Measurements from ENCODE around the gene ATF6B. TPM values are rescaled to one million over a fixed set of nuclear protein-coding genes. Genes with fewer than 3 reads are reported as not detected.

Gene ATF6B
- total and polyA plus RNA-seq, 2 of the 8 experiments (the other 6 are each of a cell fraction or from before 2014, with no cell fraction given) = 38.1 to 42.2 TPM

GRCh38 chr6:32139590-32139989 lies 11.5 kb upstream of the ATF6B start:
- no peaks in the 10 kb centered on the region for H3K9me3 ChIP-seq (ENCODE audit: insufficient read depth in 2 of 2, low read depth in 1 of 2, low read length in 1 of 2)
- H2BK120ac ChIP-seq (replicated peaks; ENCODE audit: low read depth, low read length) = no peak overlapping the region
- no peak overlapping the region for H4K5ac ChIP-seq (ENCODE audit: insufficient read length, low read depth, low read length)
- H3K79me1 ChIP-seq (ENCODE audit: low read depth, low read length) = no peaks in the 10 kb centered on the region
- no peaks in the 10 kb centered on the region for H3K23me2 ChIP-seq (ENCODE audit: low read depth, low read length)
- H2BK20ac ChIP-seq (ENCODE audit: low read length) = no peak overlapping the region
- H3K27me3 ChIP-seq (replicated peaks in 1 of 4; ENCODE audit: control insufficient read depth in 3 of 4, extremely low read depth in 1 of 4, insufficient read depth in 3 of 4, low read length in 3 of 4) = no peaks in the 10 kb centered on the region
- H3K14ac ChIP-seq (ENCODE audit: insufficient read length) = no peak overlapping the region
- no peaks in the 10 kb centered on the region for H3K4me1 ChIP-seq (replicated peaks in 1 of 4; ENCODE audit: control insufficient read depth in 3 of 4, insufficient read depth in 4 of 4, low read length in 3 of 4)
- H3K79me2 ChIP-seq (ENCODE audit: control insufficient read depth in 1 of 2, insufficient read depth in 2 of 2, low read length in 2 of 2) = no peaks in the 10 kb centered on the region
- H2BK15ac ChIP-seq (ENCODE audit: low read length) = no peak overlapping the region
- no peaks in the 10 kb centered on the region for H3K36me3 ChIP-seq (ENCODE audit: control insufficient read depth in 2 of 4, insufficient read depth in 4 of 4, low read length in 3 of 4)
- CTCF ChIA-PET (ENCODE audit: partially characterized antibody) = interaction anchor here (0.6 to 1.2 kb wide), 4 partner anchors 13 to 929 kb away, joined by 3 to 6 read pairs (median 4); no protein-coding TSS in a partner anchor
- no peak overlapping the region for H2AK5ac ChIP-seq (ENCODE audit: low read depth, low read length)
- H3K18ac ChIP-seq (ENCODE audit: extremely low read depth, low read length) = no peak overlapping the region
- no peak overlapping the region for H3K56ac ChIP-seq (replicated peaks; ENCODE audit: insufficient read length, low read depth, low read length)
- no peak overlapping the region for H4K8ac ChIP-seq (ENCODE audit: extremely low read depth, insufficient read depth, low read length)
- H2BK5ac ChIP-seq (ENCODE audit: low read depth, low read length) = no peak overlapping the region
- H2AFZ ChIP-seq (ENCODE audit: low read length) = no peak overlapping the region
- H4K91ac ChIP-seq (replicated peaks; ENCODE audit: insufficient read length, low read length) = no peak overlapping the region
- no peak overlapping the region for H3K4me3 ChIP-seq (ENCODE audit: extremely low read depth in 1 of 4, insufficient read depth in 2 of 4, low read depth in 3 of 4, low read length in 4 of 4)
- no peak overlapping the region for H3K23ac ChIP-seq (ENCODE audit: insufficient read length)
- H2BK12ac ChIP-seq (ENCODE audit: low read depth, low read length) = no peak overlapping the region
- H3K4ac ChIP-seq (replicated peaks; ENCODE audit: insufficient read length, low read depth, low read length) = no peak overlapping the region
- H4K20me1 ChIP-seq (replicated peaks in 1 of 2; ENCODE audit: control insufficient read depth in 1 of 2, insufficient read depth in 2 of 2, low read length in 2 of 2) = no peaks in the 10 kb centered on the region
- no peak overlapping the region for H3K9ac ChIP-seq (replicated peaks in 1 of 4; ENCODE audit: extremely low read depth in 1 of 4, low read depth in 3 of 4, low read length in 3 of 4)
- POLR2A ChIA-PET (ENCODE audit: partially characterized antibody) = interaction anchor here (1.1 kb wide), 1 partner anchor 10 kb away, joined by 4 read pairs; the partner anchor contains the start of gene FKBPL
- no peak for DNase-seq (ENCODE audit: low read depth in 1 of 2, low spot score in 2 of 2)
- H3K27ac ChIP-seq (ENCODE audit: low read depth, low read length) = no peak overlapping the region
- 92% methylated on average over 5 of the region's 5 CpGs; no CpG with 5 or more reads in 1 of the 2 experiments for WGBS, 2 experiments (ENCODE audit: extremely low coverage in 1 of 2, insufficient coverage in 1 of 2, insufficient read length in 1 of 2, insufficient replicate concordance in 2 of 2, low coverage in 1 of 2, low lambda C conversion rate in 2 of 2, missing lambda C conversion rate in 1 of 2)
- FAIRE-seq = no peak
- H3K4me2 ChIP-seq (ENCODE audit: insufficient read depth in 1 of 2, low read depth in 2 of 2, low read length in 2 of 2) = no peak overlapping the region
- TF ChIP-seq RAD21 (IDR thresholded peaks at IDR 0.05 in 1 of 2, conservative IDR thresholded peaks at IDR 0.05 in 1 of 2; ENCODE audit: low read depth in 2 of 2, low read length in 2 of 2) = no peak
- no peak for TF ChIP-seq SIX5 (IDR thresholded peaks at IDR 0.05; ENCODE audit: low read depth, low read length)
- no peak for TF ChIP-seq TCF12 (IDR thresholded peaks at IDR 0.05; ENCODE audit: low read depth, low read length)
- no peak for TF ChIP-seq KDM5A (IDR thresholded peaks at IDR 0.05; ENCODE audit: low read length)
- TF ChIP-seq SAP30 (IDR thresholded peaks at IDR 0.05; ENCODE audit: insufficient read depth, insufficient replicate concordance, low read length) = no peak
- no peak for TF ChIP-seq MAX (IDR thresholded peaks at IDR 0.05)
- TF ChIP-seq MAFK (IDR thresholded peaks at IDR 0.05; ENCODE audit: low read depth, low read length) = no peak
- TF ChIP-seq ATF3 (IDR thresholded peaks at IDR 0.05; ENCODE audit: insufficient read depth, low read depth, low read length) = no peak
- no peak for TF ChIP-seq GABPA (IDR thresholded peaks at IDR 0.05; ENCODE audit: borderline replicate concordance, insufficient read depth, low read length)
- TF ChIP-seq CHD2 (IDR thresholded peaks at IDR 0.05; ENCODE audit: low read length) = no peak
- TF ChIP-seq HDAC6 (IDR thresholded peaks at IDR 0.05; ENCODE audit: low read depth, low read length) = no peak
- no peak for TF ChIP-seq TEAD4 (IDR thresholded peaks at IDR 0.05; ENCODE audit: low read depth, low read length)
- no peak for TF ChIP-seq BCL11A (IDR thresholded peaks at IDR 0.05; ENCODE audit: low read depth in 2 of 2, low read length in 2 of 2)
- no peak for TF ChIP-seq TBP (IDR thresholded peaks at IDR 0.05; ENCODE audit: low read depth, low read length)

Data from H1 (cell line).